DOHH2 (cell line): Measurements from ENCODE around the gene GDPD4.

Experiments
- CTCF ChIP-seq: fragments of 200-600 bp; sonication (generic); IDR thresholded peaks from one replicate; pipeline ENCODE4 v1.5.1; 2014; ENCODE audit warnings: antibody characterized with exemption, mild to moderate bottlenecking, low read depth, low read length; ENCODE audit not compliant: poor library complexity, severe bottlenecking
- EZH2phosphoT487 ChIP-seq: fragments of 200-600 bp; sonication (generic); IDR thresholded peaks from 2 replicates; pipeline ENCODE4 v1.6.1; 2017; ENCODE audit warnings: borderline replicate concordance, mild to moderate bottlenecking, antibody characterized with exemption, low read length, moderate library complexity, mixed read lengths

- TF ChIP-seq CTCF (no peak), EZH2phosphoT487 (no peak)
Measured at GRCh38 chr11:77287136-77287535, 14.3 kb downstream of the GDPD4 start.
